KG1 (cell line): ENCODE data around the gene EPHA10.
A peak's percentile ranks its signal among the peaks of the same experiment; 100 is the strongest.
"Not testable (repeated sequence)": the region's sequence is repeated elsewhere in the genome, so short reads cannot be mapped to it uniquely, and the experiment has no call there.

Experiments used
- DNase-seq: peaks from one replicate; lab custom pipeline; 2025; lab: John Stamatoyannopoulos, UW

Gene EPHA10

GRCh38 chr1:37716321-37716720 is 48.6 kb downstream of the EPHA10 start:
- DNase-seq, result no peak

- DNase-seq, result no peak
Observed at GRCh38 chr1:37714689-37715088, 50.2 kb downstream of the EPHA10 start.

- no peak for DNase-seq
Observed at GRCh38 chr1:37714226-37714625, 50.7 kb downstream of the EPHA10 start.

DNA sequence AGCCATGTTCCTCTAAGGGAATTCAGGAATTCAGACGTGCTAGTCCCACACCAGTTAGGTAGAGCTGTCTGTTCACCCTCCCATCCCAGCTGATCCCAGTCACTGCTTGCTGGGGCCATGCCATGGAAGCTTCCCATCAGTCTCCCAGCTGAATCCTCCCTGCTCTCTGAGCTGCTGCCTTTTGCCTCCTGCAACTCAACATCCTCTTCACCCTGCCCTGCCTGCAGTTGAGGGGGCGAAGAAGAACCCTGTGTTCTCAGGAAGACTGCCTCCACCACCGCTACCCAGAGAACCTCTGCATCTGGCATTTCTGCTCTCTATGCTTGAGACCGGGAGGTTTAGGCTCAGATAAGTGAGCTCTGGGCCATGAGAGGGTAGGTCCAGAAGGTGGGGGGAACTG is 56.4 kb downstream of the EPHA10 start:
- DNase-seq, result no peak

GRCh38 chr1:37705399-37705798 is 59.5 kb downstream of the EPHA10 start:
- no peak for DNase-seq

DNA sequence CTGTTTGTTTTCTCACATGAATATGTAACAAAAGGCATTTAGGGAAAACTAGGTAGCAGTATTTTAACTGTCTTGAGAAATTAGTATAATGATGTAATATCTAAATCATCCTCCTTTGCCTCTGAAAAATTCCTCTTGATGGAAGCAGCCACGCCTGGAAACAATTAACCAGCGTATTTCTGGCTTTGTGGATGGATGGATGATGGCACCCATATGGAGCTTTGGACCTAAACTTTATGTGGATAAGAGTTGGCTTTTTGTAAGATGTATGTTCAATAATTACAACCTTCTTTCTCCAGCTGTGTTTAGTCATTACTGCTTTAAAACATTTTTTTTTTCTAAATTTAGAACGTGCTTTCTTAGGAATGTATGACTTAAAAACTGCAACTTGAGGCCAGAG is 60.0 kb downstream of the EPHA10 start:
- no peak for DNase-seq

- DNase-seq, result no peak
Observed at GRCh38 chr1:37703061-37703460, 61.9 kb downstream of the EPHA10 start.

DNA sequence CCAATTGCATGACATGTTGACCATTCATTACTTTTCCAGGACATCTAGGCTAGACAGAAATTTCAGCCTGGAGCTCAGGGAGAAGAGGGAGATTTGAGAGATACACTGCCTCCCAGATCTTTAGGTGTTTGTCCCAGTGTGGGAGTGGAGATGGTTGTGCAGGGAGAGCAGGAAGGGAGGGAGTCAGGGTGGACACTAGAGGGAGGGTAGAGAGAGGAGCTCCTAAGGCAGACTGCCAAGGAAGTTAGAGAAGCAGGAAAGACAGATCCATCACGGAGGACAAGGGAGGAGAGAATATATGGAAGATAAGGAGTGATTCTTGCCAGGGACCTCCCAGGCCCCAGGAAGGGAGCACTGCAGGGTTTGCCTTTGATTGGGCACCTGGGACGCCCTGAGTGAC is 63.9 kb downstream of the EPHA10 start:
- DNase-seq, result no peak

DNA sequence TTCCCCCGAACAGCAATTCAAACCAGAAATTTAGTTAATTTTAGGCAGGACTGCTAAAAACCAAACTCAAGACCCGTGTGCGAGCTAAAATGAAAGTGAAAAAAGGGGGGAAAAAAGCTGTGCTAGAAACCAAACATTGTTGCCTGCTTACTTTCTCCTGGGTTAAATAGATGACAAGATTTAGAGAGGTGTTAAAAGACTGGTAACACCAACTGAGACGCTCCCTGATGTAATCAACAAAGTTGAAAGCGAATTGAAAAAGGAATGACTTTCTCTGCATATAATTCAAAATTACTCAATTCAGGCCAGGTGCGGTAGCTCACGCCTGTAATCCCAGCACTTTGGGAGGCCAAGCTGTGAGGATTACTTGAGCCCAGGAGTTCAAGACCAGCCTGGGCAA is 65.8 kb downstream of the EPHA10 start:
- no peak for DNase-seq

GRCh38 chr1:37697737-37698136 is 67.2 kb downstream of the EPHA10 start:
- no peak for DNase-seq

- DNase-seq, result no peak
Observed at GRCh38 chr1:37697090-37697489, 67.8 kb downstream of the EPHA10 start.

- DNase-seq, result no peak
Observed at GRCh38 chr1:37692834-37693175, 72.1 kb downstream of the EPHA10 start.

DNA sequence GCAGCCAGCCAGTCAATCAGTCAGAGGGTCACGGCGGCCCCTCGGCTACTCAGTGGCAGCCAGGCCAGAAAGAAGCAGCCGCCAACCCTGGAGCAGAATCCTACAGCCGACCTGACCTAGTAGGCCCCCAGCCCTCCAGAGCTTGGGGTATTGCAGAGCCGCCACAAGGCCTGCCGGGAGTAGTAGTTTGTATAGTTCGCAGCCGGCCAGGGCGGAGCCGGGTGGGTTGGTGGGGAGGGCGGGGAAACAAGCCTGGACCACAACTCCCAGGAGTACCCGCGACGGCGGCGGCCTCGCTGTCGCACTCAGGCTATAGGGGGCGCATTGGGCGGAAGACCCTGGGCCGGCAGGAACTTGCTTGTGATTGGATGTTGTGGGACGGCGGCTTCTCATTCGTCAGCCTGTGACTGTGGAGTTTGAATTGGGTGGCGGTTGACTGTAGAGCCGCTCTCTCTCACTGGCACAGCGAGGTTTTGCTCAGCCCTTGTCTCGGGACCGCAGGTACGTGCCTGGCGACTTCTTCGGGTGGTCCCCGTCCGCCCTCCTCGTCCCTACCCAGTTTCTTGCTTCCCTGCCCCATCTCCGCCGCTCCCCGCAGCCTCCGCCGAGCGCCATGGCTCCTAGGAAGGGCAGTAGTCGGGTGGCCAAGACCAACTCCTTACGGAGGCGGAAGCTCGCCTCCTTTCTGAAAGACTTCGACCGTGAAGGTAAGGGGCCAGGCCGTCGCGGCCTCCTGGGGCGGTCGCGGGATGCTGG is 72.7 kb downstream of the EPHA10 start, which contains the start of gene CDCA8:
Gene CDCA8, plus strand, starts transcription at position 439 of the 756 bp plus-strand sequence. Its CDS starts 175 bp downstream, at position 614.
- DNase-seq, result peak; percentile 97

DNA sequence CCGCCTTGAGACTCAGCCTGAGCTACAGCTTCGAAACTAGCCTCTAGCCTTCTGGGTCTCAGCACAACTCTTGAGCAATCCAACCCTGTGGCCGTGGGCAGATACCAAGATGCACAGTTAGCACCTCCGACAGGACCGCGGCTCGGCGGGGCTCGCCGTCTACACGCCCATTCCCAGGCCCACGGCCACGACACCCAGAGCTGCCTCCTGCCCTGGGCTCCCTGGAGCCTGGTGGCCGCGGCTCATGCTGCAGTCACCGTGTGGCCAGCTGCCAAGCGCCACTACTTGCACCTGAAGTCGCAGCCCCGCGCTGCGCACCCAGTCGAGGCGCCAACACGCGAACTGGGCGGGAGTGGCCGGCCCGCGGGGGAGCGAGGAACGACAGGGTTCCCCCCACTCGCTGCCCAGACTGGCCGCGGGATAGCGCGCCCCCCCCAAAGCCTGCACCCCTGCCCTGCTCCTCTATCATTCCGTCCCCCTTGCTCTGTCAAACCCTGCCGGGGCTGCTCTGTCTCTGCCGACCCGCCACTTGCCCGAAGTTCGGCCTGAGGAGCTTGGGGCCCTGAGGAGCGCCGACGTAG is 73.3 kb downstream of the EPHA10 start:
- DNase-seq, result no peak

DNA sequence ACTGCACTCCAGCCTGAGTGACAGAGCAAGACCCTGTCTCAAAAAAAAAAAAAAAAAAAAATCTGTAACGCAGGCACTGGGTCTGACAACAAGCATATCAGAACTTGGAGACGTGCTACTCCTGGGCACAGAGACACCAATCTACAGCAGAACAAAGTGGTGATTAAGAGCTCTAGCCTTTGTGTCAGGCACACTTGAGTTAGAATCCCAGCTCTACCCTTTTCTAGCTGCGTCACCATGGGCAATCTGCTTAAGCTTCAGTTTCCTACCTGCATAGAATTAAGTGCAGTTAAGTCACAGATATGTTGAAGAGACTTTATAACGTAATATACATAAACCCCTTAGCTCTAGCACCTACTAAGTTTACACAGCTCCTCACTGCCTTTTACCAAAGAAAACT is 76.0 kb downstream of the EPHA10 start:
- DNase-seq, result no peak

- DNase-seq, result not testable (repeated sequence)
Observed at GRCh38 chr1:37687764-37688163, 77.2 kb downstream of the EPHA10 start.

- no peak for DNase-seq
Observed at GRCh38 chr1:37685722-37686121, 79.2 kb downstream of the EPHA10 start.

DNA sequence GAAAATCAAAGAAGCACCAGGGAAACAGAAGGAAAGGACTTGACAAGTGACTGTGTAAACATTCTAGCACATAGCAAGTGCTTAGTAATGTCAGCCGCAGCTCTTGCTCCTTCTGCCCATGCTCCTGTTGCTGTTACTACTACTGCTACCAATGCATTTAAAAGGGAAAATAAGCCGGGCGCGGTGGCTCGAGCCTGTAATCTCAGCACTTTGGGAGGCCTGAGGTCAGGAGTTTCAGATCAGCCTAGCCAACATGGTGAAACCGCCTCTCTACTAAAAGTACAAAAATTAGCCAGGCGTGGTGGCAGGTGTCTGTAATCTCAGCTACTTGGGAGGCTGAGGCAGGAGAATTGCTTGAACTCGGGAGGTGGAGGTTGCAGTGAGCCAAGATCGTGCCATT is 80.7 kb downstream of the EPHA10 start:
- DNase-seq, result not testable (repeated sequence)

- DNase-seq, result peak; percentile 68
Observed at GRCh38 chr1:37682334-37682987, 82.5 kb downstream of the EPHA10 start.

DNA sequence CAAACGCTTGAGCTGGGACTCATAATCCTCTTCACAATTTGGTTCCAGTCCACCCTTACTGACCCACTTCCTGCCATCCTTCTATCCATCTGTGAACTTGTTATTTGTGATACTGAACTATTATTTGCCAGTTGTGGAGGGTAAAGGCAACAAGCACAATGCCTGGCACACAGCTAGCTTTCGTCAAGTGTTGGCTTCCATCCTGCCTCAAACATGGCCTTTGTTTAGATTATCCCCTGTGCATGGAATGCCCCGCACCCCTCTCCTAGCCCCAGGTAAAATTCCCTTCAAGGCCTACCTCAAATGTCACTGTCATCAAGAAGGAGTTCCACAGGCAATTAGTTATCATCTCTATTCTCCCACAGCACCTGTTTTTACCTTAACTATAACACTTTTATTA is 84.0 kb downstream of the EPHA10 start:
- DNase-seq, result no peak

GRCh38 chr1:37677808-37678207 is 87.1 kb downstream of the EPHA10 start:
- no peak for DNase-seq

- no peak for DNase-seq
Observed at GRCh38 chr1:37677143-37677439, 87.8 kb downstream of the EPHA10 start.

DNA sequence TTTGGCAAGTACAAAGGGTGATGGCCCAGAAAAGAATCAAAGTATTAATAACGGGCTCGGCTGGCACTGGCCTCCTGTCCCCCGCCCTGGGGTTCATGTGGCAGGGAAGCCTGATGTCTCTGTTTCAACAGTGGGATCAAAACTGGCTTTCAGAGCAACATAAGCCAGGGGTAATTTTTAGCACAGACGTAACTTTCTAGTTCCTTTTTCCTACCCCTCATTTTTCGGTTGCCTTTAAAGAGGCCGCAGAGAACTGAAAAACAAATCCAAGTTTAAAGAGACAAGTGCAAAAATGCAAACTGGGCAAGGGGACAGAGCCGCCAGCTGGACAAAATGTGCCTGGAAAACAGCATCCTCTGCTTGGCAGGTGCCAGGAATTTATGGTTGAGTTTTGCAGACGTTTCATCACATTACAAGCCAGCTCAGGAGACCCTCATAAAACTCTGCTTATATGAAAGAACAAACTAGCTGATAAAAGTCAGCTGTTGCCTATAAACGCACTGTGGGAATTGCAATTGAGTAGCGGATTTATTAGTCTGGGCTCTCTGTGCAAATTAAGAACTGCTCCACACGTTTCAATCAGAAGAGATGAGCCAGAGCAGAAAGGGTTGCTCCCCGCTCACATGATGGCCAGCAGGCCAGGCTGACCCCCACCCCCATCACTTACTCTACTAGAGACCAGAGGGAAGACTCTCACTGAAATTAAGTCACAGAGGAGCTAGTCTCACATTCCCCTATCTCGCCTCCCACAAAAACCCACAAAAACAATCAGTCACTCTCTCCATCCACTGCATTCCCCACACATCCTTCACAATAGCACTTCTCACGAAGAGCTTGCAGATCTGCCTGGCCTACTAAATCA is 88.4 kb downstream of the EPHA10 start:
- no peak for DNase-seq
